GM21515 (cell line): Measurements from ENCODE around the gene SHROOM3.
"Not testable (repeated sequence)": the region's sequence is repeated elsewhere in the genome, so short reads cannot be mapped to it uniquely, and the experiment has no call there.

Experiments
- ATAC-seq: cut with Tn5 transposase; IDR thresholded peaks from one replicate; pipeline ENCODE4 v1.9.1; 2021; ENCODE audit not compliant: unreplicated experiment

The SHROOM3 gene

GRCh38 chr4:76714226-76714625 lies 279.2 kb downstream of the SHROOM3 start:
- ATAC-seq = no peak

GRCh38 chr4:76716020-76716419 lies 281.0 kb downstream of the SHROOM3 start:
- no peak for ATAC-seq

GRCh38 chr4:76716658-76717057 lies 281.6 kb downstream of the SHROOM3 start:
- no peak for ATAC-seq

- no peak for ATAC-seq
Measured at GRCh38 chr4:76717431-76717830, 282.4 kb downstream of the SHROOM3 start.

GRCh38 chr4:76718021-76718420 lies 283.0 kb downstream of the SHROOM3 start:
- ATAC-seq = no peak

- no peak for ATAC-seq
Measured at GRCh38 chr4:76718831-76719230, 283.8 kb downstream of the SHROOM3 start.

GRCh38 chr4:76720121-76720520 lies 285.1 kb downstream of the SHROOM3 start:
- no peak for ATAC-seq

- not testable (repeated sequence) for ATAC-seq
Measured at GRCh38 chr4:76722146-76722545, 287.1 kb downstream of the SHROOM3 start.

GRCh38 chr4:76722838-76723237 lies 287.8 kb downstream of the SHROOM3 start:
- ATAC-seq = no peak

GRCh38 chr4:76723373-76723772 lies 288.3 kb downstream of the SHROOM3 start:
- ATAC-seq = no peak

GRCh38 chr4:76723924-76724323 lies 288.9 kb downstream of the SHROOM3 start:
- ATAC-seq = no peak

- ATAC-seq = no peak
Measured at GRCh38 chr4:76725039-76725438, 290.0 kb downstream of the SHROOM3 start.

GRCh38 chr4:76726176-76726575 lies 291.1 kb downstream of the SHROOM3 start:
- no peak for ATAC-seq

- ATAC-seq = no peak
Measured at GRCh38 chr4:76726631-76727030, 291.6 kb downstream of the SHROOM3 start.

- not testable (repeated sequence) for ATAC-seq
Measured at GRCh38 chr4:76727934-76728333, 292.9 kb downstream of the SHROOM3 start.

- ATAC-seq = no peak
Measured at GRCh38 chr4:76729460-76729859, 294.4 kb downstream of the SHROOM3 start.

- no peak for ATAC-seq
Measured at GRCh38 chr4:76729980-76730379, 295.0 kb downstream of the SHROOM3 start.

- ATAC-seq = no peak
Measured at GRCh38 chr4:76732246-76732645, 297.2 kb downstream of the SHROOM3 start.

GRCh38 chr4:76733068-76733771 lies 298.2 kb downstream of the SHROOM3 start:
- ATAC-seq = no peak

GRCh38 chr4:76736414-76736813 lies 301.4 kb downstream of the SHROOM3 start:
- no peak for ATAC-seq

GRCh38 chr4:76737180-76737579 lies 302.2 kb downstream of the SHROOM3 start:
- no peak for ATAC-seq

- no peak for ATAC-seq
Measured at GRCh38 chr4:76737771-76738085, 302.7 kb downstream of the SHROOM3 start.
